Medulla oblongata (tissue), 1 donor: Measurements from ENCODE around the gene TUBB.
"Not testable (repeated sequence)": the region's sequence is repeated elsewhere in the genome, so short reads cannot be mapped to it uniquely, and the experiment has no call there.

Source experiments
- DNase-seq: peaks from one replicate; pipeline ENCODE4 v3.0.0-alpha.2; 2015; ENCODE audit errors: extremely low spot score

The TUBB gene

DNA sequence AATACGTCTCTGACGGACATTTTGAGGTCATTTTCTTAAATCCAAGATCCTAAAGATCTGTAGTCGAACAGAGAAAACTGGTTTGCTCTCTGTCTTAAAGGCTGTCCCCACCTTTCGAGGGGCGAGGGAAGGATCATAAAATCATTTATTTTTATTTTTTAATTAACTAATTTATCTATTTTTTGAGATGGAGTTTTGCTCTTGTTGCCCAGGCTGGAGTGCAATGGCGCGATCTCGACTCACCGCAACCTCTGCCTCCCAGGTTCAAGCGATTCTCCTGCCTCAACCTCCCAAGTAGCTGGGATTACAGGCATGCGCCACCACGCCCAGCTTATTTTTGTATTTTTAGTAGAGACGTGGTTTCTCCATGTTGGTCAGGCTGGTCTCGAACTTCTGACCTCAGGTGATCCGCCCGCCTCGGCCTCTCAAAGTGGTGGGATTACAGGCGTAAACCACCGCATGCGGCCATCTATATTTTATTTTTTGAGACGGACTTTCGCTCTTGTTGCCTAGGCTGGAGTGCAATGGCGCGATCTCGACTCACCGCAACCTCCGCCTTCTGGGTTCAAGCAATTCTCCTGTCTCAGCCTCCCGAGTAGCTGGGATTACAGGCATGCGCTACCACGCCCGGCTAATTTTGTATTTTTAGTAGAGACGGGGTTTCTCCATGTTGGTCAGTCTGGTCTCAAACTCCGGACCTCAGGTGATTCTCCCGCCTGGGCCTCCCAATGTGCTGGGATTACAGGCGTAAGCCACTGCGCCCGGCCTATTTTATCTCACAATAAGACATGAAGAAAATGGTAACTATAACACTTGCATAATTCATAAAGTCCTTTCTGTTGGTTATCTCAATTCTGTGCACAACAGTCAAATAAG lies 2.1 kb upstream of the TUBB start:
- DNase-seq = not testable (repeated sequence)

- DNase-seq = no peak
These were observed 796 bp upstream of the TUBB start for GRCh38 chr6:30719356-30719755.

GRCh38 chr6:30720738-30721197 lies 616 bp downstream of the TUBB start:
- peak; percentile 66 for DNase-seq

DNA sequence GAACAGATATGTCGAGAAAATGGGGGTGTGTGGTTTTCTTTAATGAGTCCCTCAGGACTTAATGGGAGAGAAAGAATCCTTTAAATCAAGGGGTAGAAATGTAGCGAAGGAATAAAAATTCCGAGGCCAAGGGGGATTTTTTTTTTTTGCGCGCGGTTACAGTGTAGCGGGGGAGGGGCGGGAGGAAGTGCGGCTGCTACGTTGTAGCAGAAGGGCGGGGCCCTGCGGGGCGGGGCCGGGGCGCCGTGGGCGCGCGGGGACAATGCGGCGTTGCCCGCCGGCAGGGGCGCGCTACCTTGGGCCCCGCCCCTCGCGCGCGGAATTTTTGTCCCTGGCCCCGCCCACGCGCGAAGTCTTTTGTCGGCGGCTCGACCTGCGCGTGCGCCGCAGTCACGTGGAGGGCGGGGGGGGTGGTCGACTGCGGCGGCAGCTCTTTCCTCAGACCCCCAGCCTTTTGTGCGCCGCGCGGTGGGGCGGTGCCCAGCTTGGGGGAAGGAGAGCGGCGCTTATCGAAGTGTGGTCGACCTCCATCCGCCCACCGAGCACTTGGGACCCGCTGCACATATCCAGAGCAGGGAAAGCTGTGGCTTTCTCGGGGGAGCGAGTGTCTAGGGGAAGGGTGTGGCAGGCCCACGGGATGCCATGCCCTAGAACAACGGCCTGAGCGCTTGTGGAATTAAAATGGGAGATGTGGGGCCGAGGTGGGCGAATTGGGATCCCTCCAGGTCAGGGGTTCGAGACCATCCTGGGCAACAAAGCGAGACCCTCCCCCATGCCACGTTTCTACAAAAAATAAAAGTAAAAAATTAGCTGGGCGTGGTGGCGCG lies 1.3 kb downstream of the TUBB start:
- peak; percentile 88 for DNase-seq

GRCh38 chr6:30722025-30722279 lies 1.8 kb downstream of the TUBB start:
- DNase-seq = not testable (repeated sequence)

DNA sequence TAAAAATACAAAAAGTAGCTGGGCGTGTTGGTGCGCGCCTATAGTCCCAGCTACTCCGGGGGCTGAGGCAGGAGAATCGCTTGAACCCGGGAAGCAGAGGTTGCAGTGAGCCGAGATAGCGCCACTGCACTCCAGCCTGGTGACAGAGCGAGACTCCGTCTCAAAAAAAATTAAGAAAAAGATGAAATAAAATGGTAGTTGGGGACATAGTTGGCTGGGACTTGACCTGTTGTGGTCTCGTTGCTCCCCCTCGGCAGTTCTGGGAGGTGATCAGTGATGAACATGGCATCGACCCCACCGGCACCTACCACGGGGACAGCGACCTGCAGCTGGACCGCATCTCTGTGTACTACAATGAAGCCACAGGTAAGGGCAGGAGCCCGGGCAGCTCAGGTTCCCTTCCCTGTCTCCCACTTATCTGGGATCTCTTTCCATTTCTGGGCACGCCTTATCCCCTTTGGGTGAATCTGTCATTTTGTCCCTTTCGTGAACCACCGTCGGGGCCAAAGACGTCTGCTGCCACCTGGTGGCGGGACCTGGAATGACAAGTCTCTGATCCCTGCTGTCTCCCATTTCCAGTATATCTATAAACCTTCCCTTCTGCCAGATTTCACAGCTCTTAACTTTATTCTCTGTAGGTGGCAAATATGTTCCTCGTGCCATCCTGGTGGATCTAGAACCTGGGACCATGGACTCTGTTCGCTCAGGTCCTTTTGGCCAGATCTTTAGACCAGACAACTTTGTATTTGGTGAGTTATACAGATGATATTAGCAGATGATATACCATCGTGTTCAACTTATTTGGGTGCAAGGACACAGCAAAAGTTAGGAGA lies 2.3 kb downstream of the TUBB start:
- DNase-seq = peak; percentile 89

- DNase-seq = not testable (repeated sequence)
These were observed 3.1 kb downstream of the TUBB start for GRCh38 chr6:30723159-30723842.

- not testable (repeated sequence) for DNase-seq
These were observed 3.9 kb downstream of the TUBB start for GRCh38 chr6:30723843-30724741.

DNA sequence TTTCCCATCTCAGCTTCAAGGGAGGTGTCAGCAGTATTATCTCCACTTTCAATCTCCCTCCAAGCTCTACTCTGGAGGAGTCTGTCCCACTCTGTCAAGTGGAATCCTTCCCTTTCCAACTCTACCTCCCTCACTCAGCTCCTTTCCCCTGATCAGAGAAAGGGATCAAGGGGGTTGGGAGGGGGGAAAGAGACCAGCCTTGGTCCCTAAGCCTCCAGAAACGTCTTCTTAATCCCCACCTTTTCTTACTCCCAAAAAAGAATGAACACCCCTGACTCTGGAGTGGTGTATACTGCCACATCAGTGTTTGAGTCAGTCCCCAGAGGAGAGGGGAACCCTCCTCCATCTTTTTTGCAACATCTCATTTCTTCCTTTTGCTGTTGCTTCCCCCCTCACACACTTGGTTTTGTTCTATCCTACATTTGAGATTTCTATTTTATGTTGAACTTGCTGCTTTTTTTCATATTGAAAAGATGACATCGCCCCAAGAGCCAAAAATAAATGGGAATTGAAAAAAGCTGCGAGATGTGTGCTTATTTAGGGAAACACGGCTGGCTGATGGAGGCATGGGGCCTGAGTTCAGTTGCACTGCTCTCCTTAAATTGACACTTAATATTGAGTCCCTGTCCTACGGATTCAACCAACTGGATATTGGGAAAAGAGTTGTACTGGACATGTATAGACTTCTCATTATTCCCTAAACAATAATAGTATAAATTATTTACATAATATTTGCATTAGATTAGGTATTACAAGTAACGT lies 4.9 kb downstream of the TUBB start:
- no peak for DNase-seq

- no peak for DNase-seq
These were observed 5.8 kb downstream of the TUBB start for GRCh38 chr6:30725713-30726505.

GRCh38 chr6:30726506-30727413 lies 6.6 kb downstream of the TUBB start:
- DNase-seq = no peak

DNA sequence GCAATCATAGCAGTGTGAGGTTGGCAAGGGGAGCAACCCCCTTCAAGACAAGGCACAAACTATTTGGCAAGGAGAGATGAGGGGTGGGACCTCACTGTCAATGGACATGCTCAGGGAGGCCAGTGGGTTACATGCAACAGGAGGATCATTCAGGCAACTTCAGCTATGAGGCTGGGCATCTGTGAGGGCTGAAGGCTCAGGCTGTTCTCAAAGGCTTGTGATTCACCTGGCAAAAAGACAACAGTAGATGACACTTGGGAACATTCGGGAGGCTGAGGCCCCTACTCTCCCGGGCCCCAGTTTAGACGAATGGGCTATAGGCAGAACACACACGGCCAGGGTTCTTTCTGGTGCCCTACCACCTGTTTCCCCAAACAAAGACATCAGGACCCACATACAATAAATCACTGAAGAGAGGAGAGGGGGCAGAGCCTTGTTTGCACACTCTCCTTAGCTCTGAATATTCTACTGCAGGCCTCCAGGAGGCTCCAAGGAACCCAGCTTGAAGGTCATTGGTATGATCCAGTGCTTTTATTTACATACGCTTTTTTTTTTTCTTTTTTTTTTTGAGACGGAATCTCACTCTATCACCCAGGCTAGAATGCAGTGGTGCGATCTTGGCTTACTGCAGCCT lies 7.9 kb downstream of the TUBB start:
- no peak for DNase-seq

GRCh38 chr6:30730601-30731435 lies 10.7 kb downstream of the TUBB start:
- DNase-seq = no peak

GRCh38 chr6:30732237-30732943 lies 12.2 kb downstream of the TUBB start:
- no peak for DNase-seq

DNA sequence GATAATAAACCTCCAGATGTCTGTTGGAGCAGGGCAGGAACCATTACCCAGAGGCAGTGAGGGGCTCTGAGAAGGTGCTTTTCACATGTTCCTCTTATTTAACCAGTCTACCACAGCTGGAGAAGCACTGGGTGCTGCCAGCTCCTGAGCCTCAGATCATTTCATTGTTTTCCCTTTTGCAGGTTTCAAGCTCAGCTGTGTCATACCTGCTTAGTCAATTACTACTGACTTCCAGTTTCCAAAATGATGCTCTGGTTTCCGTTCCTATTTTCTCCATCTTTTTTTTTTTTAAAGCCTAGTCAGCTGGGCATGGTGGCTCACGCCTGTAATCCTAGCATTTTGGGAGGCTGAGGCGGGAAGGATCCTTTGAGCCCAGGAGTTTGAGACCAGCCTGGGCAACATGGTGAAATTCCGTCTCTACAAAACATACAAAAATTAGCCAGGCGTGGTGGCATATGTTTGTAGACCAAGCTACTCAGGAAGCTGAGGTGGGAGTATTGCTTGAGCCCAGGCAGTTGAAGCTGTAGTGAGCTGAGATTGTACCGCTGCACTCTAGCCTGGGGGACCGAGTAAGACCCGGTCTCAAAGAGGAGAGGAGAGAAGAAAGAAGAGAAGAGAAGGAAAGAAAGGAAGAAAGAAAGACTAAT lies 15.6 kb downstream of the TUBB start:
- no peak for DNase-seq
